Left lobe of liver (tissue), 2 donors: Measurements from ENCODE around the gene ENTPD2. TPM values are rescaled to one million over a fixed set of nuclear protein-coding genes. Genes with fewer than 3 reads are reported as not detected.
A peak's percentile ranks its signal among the peaks of the same experiment; 100 is the strongest.

Experiments used
- ATAC-seq: fragments of 200-7000 bp; cut with Tn5 transposase; one replicate; pipeline ENCODE4 v1.9.1; 2020; ENCODE audit warnings: mild to moderate bottlenecking, moderate library complexity
- DNase-seq: peaks from one replicate; pipeline ENCODE4 v3.0.0-alpha.2; 2020; ENCODE audit warnings: low spot score
- total RNA-seq: library from RNA; stranded (reverse); gene quantifications from one replicate; pipeline ENCODE4 v1.2.1, GENCODE V29; 2021
- donor health status: DM: no; HTN: no; CAD: no; lungs with moderate emphysema.
- donor health status: DM: no; HTN: yes; CAD: no.

The ENTPD2 gene
- 1.7 TPM for total RNA-seq

DNA sequence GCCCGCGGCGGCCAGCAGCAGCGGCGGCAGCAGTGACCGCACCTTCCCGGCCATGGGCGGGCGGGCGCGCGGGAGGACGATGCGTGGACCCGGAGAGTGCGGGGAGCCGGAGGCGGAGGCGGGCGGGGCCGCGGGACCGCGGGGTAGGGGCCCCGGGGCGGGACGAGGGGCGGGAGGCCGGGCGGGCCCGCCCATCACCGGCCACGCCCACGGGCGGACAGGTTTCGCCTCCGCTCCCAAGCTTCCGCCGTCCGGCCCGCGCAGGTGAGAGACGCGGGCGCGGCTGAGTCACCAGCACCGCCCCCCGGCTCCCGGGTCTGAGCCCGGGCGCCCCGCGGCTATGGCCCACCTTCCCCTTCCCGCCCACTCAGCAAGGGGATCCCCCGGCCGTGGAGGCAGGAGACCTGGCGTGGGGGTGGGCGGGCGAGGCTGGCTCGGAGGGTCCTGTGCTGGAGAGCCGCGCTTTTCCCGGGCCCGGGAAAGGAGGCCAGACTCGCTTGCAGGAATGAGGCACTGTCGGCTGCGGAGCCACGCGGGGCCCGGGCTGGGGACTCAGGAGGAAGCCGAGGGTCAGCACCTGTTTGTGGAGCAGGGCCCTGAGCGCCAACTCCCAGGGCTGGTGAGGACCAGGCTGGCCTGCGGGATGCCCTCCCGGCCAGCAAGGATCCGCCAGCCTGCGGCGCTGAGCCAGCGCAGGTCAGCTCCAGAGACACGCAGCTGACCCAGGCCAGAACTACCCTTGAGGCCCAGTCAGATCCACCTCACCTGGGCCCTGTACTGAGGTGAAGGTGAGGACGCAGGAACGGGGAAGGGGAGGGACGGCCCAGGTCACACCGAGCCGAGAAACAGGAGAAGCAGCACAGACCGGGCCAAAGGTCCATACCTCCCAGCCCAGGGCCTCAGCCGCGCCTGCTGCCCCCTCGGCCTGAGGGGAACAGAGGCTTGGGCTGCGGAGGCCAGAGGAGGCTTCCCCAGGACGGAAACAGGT is at the start of gene ENTPD2:
TSS of gene ENTPD2 (minus strand) at position 118 of the 988 bp plus-strand sequence. CDS start at position 54, 64 bp downstream.
- DNase-seq (peak; percentile 84), ATAC-seq (peak; percentile 71)

DNA sequence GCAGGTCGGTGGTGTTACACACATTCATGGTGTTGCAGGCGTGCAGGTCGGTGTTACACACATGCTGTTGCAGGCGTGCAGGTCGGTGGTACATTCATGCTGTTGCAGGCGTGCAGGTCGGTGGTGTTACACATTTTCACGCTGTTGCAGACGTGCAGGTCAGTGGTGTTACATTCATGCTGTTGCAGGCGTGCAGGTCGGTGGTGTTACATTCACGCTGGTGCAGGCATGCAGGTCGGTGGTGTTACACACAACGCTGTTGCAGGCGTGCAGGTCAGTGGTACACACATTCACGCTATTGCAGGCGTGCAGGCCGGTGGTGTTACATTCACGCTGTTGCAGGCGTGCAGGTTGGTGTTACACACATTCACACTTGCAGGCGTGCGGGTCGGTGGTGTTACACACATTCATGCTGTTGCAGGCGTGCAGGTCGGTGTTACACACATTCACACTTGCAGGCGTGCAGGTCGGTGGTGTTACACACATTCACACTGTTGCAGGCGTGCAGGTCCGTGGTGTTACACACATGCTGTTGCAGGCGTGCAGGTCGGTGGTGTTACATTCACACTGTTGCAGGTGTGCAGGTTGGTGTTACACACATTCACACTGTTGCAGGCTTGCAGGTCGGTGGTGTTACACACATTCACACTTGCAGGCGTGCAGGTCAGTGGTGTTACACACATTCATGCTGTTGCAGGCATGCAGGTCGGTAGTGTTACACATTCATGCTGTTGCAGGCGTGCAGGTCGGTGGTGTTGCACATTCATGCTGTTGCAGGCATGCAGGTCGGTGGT is 49.5 kb upstream of the ENTPD2 start:
- DNase-seq = no peak
- no peak for ATAC-seq

DNA sequence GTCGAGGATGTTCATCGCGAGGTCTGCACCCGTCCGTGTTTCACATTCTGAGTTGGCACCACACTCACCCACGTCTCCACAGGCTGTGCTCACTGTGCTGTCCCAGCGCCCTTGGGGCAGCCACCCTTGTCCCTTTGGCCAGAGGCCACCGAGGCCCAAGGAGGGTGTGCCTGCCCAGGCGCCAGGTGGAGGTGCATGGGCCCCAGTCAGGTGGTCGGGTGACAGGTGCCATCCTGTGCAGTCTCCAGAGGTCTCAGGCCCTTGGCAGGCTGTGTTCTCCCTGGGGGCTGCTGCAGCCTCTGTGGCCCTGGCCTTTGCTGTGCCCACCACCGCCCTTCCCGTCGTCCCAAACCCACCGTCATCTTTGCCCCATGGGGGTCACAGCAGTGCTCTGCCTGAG is 45.4 kb upstream of the ENTPD2 start:
- ATAC-seq (no peak), DNase-seq (no peak)

DNA sequence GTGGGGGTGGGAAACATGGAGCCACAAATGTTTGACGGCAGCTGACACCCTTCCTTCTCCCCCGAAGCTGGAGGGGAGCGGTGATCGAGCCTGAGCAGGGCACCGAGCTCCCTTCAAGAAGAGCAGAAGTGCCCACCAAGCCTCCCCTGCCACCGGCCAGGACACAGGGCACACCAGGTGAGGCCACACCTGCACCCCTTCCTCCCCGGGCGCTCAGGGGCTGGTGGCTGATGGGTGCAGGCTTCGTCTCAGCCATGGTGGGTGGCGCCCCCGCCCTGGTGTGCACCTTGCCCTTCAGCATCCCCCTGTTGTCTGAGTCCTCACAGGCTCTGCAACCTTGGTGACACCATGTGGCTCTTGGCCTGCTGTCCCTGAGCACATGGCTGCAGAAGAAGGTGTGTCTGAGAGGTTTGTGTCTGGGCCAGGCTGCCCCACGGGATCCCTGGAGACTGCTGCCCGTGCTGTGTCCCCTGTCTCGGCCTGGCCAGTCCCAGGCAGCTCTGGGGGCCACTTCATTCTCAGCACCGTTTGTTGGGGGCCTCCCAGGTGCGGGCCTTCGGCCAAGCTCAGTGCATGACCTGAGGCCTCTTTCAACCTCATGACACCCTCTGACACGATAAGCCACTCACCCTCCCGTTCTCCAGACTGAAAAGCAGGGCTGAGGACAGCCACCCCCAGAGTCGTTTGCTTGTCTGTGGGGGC is 44.1 kb upstream of the ENTPD2 start:
- DNase-seq (no peak), ATAC-seq (no peak)

DNA sequence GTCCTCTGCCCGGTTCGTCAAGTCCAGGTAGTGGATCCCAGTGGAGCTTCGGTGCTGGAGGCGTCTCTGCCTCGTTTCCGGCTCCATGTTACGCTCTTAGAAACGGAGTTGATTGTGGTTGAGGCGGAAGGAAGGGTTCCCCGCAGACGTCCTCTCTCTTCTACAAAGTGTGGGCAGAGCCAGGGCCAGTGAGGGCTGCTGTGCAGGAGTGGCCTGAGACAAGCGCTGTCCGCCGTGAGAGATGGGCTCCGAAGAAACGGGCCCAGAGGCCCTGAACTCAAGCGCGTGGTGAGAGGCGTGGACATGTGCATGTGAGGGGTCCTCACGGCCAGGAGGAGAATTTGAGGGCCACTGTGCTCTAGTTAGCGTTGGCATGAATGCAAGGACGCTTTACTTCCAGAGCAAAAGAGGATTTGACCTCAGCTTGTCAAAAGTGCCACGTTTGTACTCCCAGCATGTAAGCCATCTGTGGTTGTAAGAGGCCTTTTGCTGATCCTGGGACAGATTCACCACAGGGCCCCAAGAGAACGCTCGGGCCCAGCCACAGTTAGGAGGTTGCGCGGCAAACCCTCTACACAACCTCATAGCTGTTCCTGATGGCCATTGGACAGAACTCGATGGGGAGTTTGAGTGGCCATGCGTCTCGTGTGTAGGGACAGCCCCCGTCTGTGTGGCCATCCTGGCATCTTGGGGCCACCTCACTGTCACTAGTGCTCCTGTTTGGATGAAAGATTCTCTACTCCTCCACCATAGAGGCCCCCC is 43.1 kb upstream of the ENTPD2 start:
- ATAC-seq (no peak), DNase-seq (no peak)

DNA sequence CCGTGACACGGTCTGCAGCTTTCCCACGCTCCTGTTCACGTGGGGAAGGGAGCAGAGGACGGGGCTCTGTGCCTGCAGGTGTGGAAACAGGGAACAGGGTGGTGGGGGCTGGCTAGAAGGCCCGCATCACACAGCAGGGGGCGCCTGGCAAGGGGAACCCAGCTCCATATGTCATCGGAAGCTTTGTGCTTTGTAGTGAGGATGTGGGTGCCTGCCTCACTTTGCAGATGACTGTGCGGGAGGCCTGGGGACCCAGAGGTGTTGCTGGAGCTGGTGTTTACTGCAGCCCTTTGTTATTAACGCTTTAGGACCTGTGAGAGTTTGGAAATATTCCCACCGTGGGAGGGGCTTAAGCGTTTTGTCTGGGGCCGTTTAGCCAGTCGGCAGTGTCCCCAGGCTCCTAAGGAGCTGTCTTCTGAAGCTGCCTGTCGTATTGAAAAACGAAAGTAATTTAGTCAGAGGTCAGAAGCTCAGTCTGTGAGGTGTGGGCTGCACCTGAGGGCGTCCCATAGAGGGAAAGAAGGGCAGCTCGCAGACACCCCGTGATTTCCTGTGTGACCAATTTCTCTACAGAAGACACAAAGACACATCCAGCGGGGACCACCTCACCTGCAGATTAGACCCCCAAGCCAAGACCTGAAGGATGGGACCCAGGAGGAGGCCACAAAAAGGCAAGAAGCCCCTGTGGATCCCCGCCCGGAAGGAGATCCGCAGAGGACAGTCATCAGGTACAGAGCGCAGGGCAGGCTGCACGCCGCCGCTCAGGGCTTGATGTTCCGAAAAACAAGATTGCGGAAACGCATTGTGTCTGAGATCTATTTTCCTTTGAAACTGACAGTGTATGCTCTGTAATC is 42.0 kb upstream of the ENTPD2 start:
- DNase-seq (no peak), ATAC-seq (peak; percentile 21)

DNA sequence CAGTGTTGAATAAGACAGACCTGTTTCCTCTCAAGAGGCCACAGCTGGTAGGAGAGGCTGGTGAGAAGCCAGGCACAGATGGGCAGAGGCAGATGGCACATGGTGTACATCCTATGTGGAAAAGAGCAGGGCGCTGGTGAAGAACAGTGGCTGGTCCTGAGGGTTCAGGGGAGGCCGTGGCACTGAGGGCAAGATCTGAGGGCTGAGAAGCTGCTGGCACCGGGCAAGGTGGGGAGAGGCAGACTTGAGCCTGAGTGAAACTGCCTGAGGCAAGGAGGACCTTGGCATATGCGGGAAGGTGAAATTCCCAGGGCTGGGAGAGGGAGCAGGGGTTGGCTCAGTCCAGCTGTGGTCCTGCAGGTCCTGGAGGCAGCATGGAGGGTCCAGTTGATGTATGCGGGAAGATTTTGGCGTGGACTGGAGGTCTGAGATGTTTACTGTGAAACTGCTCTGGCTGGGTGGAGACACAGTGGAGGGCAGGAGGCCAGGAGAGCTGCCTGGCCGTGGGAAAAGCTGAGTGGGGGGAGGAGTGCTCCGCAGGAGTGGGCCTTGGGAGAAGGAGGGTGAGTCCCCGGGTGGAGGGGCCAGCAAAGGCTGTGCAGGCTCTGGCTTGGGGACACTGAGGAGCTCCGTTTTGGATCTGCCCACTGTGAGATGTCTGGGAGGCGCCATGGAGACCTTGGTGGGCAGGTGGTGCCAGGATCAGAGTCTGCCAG is 35.5 kb upstream of the ENTPD2 start:
- ATAC-seq (no peak), DNase-seq (no peak)

DNA sequence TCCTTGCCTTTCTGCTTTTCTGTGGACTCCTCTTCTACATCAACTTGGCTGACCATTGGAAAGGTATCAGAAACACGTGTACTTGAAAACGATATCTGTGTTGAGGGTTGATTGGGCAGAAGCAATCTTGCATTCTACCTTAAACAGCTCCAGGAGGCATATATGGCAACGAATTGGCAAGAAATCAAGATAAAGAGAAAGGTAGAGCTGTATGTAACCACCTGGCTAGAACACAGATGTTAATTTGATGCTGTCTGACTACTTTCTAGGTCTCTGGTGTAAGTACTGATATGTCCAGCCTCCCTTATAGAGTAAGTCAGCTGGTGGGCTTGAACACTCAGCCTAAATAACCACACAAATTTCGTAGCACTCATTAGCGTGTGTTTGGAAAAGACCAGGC is 34.3 kb upstream of the ENTPD2 start:
- no peak for DNase-seq
- no peak for ATAC-seq

DNA sequence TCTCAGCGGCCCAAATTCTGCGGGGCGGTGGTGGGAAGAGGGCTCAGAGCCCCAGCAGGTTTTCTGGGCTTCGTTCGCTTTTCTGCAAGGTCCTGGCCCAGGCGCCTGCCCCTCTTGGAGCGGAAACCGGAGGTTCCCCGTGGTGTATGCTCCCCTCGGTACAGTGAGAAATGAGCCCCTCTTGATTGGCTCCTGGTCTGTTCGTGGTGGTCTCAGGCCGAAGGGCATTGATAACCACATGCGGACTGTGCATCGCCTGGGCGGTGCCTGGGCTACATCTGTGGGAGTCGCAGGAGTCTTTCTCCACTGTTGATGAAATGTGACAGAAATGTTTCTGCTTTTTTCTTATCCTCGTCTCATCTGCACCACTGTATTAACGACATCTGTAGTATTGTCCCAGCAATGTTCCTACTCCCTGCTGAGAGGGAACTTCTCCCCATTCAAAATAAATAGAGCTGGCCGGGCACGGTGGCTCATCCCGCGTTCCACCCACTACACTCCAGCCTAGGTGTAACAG is 33.6 kb upstream of the ENTPD2 start:
- ATAC-seq (no peak), DNase-seq (no peak)

DNA sequence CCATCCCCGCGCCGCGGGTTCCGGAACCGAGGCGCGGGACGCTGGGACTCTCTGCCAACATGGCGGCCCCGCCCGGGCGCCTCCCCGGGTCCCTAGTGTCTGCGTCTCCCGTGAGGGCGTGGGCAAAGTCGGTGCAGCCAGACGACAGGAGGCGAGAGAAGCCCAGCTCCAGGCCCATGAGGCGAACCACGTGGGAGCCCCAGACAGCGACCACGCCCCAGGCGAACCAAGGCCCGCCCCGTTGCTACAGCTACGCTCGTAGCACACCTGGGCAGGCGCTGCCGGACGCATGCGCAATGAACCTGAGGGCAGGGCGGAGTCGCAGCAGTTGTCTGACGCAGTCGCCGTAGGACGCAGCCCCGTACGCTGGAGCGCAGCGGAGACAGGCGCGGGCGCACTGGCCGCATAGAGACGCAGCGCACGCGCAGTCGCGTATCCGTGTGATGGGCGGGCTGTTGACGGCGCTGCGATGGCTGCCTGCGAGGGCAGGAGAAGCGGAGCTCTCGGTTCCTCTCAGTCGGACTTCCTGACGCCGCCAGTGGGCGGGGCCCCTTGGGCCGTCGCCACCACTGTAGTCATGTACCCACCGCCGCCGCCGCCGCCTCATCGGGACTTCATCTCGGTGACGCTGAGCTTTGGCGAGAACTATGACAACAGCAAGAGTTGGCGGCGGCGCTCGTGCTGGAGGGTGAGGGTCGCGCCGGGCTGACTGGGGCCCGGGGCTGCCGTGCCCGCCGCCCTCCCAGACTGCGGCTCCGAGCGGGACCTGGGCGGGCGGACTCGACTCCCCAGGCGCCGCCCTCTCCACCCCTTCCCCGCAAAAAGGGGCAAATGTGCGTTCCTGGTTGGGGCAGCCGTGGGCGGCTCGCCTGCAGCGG is 32.9 kb upstream of the ENTPD2 start, which contains the start of gene MAN1B1:
TSS of gene MAN1B1 (plus strand) at position 455 of the 878 bp plus-strand sequence. CDS start at position 470, 15 bp downstream.
- ATAC-seq (peak; percentile 91), DNase-seq (peak; percentile 100)

DNA sequence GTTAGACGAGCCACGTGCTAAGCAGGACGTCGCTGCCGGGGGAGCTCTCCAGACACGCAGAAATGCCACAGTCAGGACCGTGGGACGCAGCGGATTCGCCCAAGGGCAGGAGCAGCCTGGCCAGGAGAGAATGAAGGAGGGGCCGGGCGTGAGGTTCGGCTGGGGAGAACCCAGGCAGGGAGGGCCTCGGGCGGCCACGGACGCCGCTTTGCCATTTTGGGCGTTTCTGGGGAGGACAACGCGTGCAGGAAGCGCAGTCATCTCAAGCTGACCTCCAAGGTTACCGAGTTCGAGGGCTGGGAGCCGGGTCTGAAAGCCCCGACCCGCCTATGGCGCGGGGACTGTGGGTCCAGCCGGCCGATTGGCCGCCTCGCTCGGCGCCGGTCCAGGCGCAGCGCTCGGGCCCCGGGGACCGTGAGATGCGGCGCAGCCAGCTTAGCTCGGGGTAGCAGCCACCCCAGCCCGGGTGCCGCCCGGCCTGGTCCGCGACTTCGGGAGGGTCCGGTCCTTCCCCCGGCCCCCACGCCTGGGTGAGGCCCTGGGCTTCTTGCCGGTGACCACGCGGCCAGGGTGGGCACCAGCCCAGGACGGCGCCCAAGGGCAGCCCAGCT is 32.2 kb upstream of the ENTPD2 start:
- ATAC-seq = peak; percentile 33

DNA sequence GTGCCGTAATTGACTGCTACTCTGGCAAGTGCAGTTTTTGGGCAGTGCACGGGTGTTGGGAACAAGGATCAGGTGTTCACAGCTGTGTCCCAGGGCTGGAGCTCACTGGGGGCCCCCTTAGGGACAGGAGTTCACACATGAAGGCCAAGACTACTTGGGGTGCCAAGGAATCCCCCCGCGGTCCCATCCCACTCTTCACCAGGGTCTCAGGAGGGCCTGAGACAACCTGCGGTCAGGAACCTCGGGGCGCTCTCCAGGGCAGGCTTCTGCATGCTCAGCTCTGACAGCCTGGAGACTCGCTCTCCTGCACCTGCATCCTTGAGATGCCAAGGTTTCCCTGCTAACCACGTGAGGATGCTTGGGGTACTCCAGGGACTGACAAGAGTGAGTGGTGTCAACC is 30.7 kb upstream of the ENTPD2 start:
- ATAC-seq (no peak), DNase-seq (no peak)

More for the DNA sequence above, 32.2 kb upstream of the ENTPD2 start:
- DNase-seq = no peak

DNA sequence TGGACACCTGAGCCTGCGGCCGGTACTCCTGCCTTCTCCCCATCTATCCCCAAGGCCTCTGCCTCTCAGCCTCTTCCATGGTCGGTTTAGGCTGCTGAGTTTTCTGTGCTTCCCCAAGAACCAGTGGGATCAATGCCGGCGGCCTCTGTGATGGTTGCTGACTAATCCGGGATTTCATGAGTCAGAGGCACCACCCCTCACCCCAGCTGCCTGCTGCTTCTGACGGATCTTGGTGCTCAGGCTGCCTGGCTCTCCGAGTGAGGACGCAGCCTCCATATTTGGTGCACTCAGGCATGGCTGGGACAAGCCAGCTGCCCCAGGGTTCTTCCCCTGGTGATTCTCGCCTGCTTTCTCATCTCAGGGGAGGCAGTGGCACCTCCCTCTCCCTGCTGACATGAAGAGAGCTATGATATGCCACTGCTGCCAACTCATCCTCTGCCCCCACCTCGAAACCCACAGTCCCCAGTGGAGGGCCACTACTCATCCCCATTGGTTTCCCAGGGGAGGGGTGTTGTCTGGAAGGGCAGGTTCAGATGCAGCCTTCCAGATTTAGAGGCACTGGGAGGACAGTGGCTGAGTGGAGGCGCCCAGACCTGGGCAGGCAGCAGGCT is 29.6 kb upstream of the ENTPD2 start:
- DNase-seq = no peak
- ATAC-seq = no peak

DNA sequence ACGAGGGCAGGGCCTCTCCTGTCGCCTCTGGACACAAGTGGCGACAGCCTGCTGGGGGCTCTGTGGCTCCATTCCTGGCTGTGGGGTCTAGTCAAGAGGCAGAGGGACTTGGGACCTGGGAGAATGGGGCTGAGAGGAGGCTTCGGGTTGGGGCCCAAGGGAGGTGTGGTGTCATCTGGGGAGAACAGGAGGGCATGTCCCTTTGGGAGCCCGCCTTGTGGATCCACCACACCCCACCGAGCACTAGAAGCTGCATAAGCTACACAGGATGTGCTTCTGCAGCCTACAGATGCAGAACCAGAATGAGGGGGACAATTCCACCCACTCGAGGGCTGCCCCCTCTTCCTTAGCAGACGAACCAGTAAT is 29.0 kb upstream of the ENTPD2 start:
- DNase-seq = no peak
- no peak for ATAC-seq

DNA sequence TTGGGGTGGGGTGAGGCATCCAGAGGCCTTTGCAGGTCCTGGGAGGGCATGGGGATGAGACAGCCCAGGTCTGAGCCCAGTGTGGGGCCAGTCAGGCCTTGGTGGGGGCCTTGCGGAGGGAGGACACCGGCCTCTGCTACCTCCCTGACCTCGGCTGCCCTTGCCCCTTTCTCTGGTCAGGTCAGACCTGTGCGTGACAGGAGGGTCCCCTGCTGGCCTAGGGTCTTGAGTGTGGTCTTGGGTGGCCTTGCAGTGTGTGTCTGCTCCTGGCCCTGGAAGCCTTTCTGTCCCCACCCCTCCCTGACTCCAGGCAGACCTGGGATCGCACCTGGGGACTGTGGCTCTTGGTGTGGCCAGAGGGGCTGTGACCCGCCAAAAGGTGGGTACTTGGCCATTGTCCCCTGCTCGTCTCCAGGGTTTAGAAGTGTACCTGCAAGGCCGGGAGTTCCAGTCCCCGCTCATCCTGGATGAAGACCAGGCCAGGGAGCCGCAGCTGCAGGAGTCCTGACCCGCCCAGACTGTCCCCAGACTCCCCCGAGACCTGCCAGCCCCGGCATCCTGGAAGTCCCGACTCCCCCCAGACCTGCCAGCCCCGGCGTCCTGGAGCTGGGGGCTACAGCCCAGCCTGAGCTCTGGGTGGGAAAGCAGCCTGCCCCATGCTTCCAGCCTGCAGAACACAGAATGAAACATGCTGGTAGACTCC is 28.5 kb upstream of the ENTPD2 start:
- no peak for ATAC-seq
- DNase-seq = peak; percentile 44
